Measurements from ENCODE around the gene MET. TPM values are rescaled to one million over a fixed set of nuclear protein-coding genes. Genes with fewer than 3 reads are reported as not detected.

The MET gene
- total RNA-seq, 1 donor from 2014 or later: 7.0 TPM

DNA sequence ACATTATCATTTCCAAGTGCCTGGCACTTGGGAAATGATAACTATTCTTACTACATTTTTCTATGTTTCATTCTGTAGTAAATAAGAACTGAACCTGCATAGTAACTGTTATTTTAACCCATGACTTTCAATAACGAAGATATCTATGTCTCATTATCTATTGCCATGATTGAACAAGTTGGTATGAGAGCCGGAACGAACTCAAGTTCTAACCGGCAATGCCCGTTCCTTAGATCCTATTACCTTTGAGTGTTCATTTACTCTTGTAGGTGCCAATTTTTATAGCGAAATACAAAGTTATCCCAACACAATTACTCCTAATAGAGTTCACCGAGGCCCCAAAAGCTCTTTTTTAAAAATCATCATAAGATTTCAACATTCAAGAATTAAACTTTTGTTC is 885 bp upstream of the MET start:
- peak overlapping the region; percentile 60 for H3K4me3 ChIP-seq
- H3K4me2 ChIP-seq: peak overlapping the region; percentile 96
- H3K27me3 ChIP-seq: peaks cover 45% of the 10 kb centered on the region

DNA sequence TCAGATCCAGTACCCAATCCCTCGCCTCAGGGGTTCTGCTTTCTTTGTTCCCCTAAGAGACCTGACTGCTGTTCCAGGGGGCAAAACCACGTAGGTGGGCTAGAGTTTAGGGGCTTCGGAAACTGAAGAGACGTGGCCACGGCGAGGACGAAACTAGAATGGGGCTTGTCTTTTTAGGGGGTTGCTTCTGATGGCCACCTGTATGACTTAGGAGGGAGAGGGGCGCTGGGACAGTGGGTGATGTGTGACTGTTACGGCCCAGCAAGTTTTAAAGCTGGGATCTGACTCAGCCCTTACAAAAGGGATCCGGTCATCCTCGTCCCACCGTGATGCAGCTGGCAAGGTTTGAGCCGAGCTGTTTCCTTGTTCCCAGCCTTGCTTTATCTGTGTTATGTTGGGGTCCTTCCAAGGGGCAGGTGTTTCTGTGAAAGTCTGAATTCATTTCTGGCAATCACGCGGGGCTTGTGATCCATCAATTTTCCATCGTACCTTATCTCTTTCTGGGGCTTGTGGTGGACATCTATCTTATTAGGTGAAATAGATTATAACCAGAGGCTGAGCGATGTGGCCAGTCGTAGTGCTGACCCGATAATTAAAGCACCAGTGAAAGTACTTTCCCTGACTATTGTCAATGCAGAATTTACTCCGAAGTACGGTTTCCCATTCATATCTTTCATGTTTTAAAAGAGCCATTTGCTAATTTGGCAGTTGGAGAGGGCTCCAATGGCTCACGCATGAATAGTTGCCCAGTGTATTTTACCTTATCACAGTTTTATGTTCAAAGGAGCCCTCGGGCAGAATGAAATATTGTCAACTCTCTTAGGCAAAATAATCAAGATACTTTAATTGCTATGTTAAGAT is 830 bp downstream of the MET start:
- H3K27me3 ChIP-seq: peaks cover 45% of the 10 kb centered on the region
- H3K4me1 ChIP-seq: peaks cover 6% of the 10 kb centered on the region
- peak overlapping the region; percentile 92 for H2AFZ ChIP-seq (replicated peaks)
- no peaks in the 10 kb centered on the region for H3K79me2 ChIP-seq (ENCODE audit: low read depth)
- Mint-ChIP-seq H3K27ac (no peak overlapping the region), H3K9me3 (no peaks in the 10 kb centered on the region), H3K27me3 (ENCODE audit: insufficient read depth, low read depth) (peaks cover 23% of the 10 kb centered on the region), H3K4me3 (peak overlapping the region; percentile 86), H3K4me1 (peaks cover 13% of the 10 kb centered on the region), H3K36me3 (no peaks in the 10 kb centered on the region)
- no peaks in the 10 kb centered on the region for H3K9me3 ChIP-seq (ENCODE audit: low read depth)
- no peaks in the 10 kb centered on the region for H4K20me1 ChIP-seq (ENCODE audit: low read depth)
- peak overlapping the region; percentile 60 for H3K4me3 ChIP-seq
- H3K36me3 ChIP-seq: no peaks in the 10 kb centered on the region
- no peak overlapping the region for H3K9ac ChIP-seq
- H3K4me2 ChIP-seq: peak overlapping the region; percentile 96
- TF ChIP-seq EZH2phosphoT487 (IDR thresholded peaks at IDR 0.05): no peak
- no peak overlapping the region for H3K27ac ChIP-seq
- H3F3A ChIP-seq (ENCODE audit: low read depth): no peaks in the 10 kb centered on the region
- DNase-seq (ENCODE audit: low spot score): peak; percentile 42

More for the DNA sequence above, 885 bp upstream of the MET start:
- TF ChIP-seq, protein P1, sequence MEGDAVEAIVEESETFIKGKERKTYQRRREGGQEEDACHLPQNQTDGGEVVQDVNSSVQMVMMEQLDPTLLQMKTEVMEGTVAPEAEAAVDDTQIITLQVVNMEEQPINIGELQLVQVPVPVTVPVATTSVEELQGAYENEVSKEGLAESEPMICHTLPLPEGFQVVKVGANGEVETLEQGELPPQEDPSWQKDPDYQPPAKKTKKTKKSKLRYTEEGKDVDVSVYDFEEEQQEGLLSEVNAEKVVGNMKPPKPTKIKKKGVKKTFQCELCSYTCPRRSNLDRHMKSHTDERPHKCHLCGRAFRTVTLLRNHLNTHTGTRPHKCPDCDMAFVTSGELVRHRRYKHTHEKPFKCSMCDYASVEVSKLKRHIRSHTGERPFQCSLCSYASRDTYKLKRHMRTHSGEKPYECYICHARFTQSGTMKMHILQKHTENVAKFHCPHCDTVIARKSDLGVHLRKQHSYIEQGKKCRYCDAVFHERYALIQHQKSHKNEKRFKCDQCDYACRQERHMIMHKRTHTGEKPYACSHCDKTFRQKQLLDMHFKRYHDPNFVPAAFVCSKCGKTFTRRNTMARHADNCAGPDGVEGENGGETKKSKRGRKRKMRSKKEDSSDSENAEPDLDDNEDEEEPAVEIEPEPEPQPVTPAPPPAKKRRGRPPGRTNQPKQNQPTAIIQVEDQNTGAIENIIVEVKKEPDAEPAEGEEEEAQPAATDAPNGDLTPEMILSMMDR (IDR thresholded peaks at IDR 0.05): no peak
- no peak for TF ChIP-seq EZH2 (IDR thresholded peaks at IDR 0.05)
- TF ChIP-seq EZH2phosphoT487 (IDR thresholded peaks at IDR 0.05): no peak
- no peak overlapping the region for H2AFZ ChIP-seq (replicated peaks)
- Mint-ChIP-seq H3K36me3 (no peaks in the 10 kb centered on the region), H3K9me3 (no peaks in the 10 kb centered on the region), H3K27ac (no peak overlapping the region), H3K27me3 (ENCODE audit: insufficient read depth, low read depth) (peaks cover 21% of the 10 kb centered on the region), H3K4me1 (peaks cover 13% of the 10 kb centered on the region), H3K4me3 (peak overlapping the region; percentile 89)
- no peak overlapping the region for H3K9ac ChIP-seq
- no peaks in the 10 kb centered on the region for H4K20me1 ChIP-seq (ENCODE audit: low read depth)
- H3F3A ChIP-seq (ENCODE audit: low read depth): no peaks in the 10 kb centered on the region
- DNase-seq (ENCODE audit: low spot score): no peak
- H3K9me3 ChIP-seq (ENCODE audit: low read depth): no peaks in the 10 kb centered on the region
- H3K79me2 ChIP-seq (ENCODE audit: low read depth): no peaks in the 10 kb centered on the region
- H3K36me3 ChIP-seq: no peaks in the 10 kb centered on the region
- H3K4me1 ChIP-seq: peaks cover 6% of the 10 kb centered on the region
- no peak overlapping the region for H3K27ac ChIP-seq

DNA sequence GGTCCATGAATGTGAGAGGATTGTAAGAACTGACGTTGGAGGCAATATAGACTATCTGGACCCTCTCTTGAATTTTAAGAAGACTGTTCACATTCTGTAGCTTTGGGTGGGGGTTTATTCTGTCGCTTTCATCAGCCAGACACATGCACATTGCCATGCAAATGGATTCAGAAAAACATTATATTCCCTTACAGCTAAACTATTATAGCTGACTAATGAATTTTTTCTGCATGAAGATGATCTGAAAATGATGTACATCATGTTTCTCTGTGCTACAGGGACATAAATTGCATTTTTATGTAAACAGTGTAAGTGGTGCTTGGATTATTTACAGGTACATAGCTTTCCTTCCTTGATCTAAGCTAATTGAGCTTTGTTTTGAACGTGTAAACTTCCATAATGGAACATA is 1.5 kb downstream of the MET start:
- Mint-ChIP-seq H3K36me3 (no peaks in the 10 kb centered on the region), H3K4me3 (peak overlapping the region; percentile 86), H3K4me1 (peaks cover 13% of the 10 kb centered on the region), H3K9me3 (no peaks in the 10 kb centered on the region), H3K27me3 (ENCODE audit: insufficient read depth, low read depth) (peaks cover 23% of the 10 kb centered on the region), H3K27ac (no peak overlapping the region)
- Histone ChIP-seq H3K4me3 (peak overlapping the region; percentile 60), H3K27ac (no peak overlapping the region), H3F3A (ENCODE audit: low read depth) (no peaks in the 10 kb centered on the region), H3K79me2 (ENCODE audit: low read depth) (no peaks in the 10 kb centered on the region), H3K4me2 (no peak overlapping the region), H3K4me1 (peaks cover 6% of the 10 kb centered on the region), H3K9me3 (ENCODE audit: low read depth) (no peaks in the 10 kb centered on the region), H3K9ac (no peak overlapping the region), H2AFZ (replicated peaks) (no peak overlapping the region), H3K36me3 (no peaks in the 10 kb centered on the region), H4K20me1 (ENCODE audit: low read depth) (no peaks in the 10 kb centered on the region), H3K27me3 (peaks cover 45% of the 10 kb centered on the region)
- no peak for DNase-seq (ENCODE audit: low spot score)
- TF ChIP-seq, protein P1 (IDR thresholded peaks at IDR 0.05): no peak
- TF ChIP-seq EZH2phosphoT487 (IDR thresholded peaks at IDR 0.05) (no peak), EZH2 (IDR thresholded peaks at IDR 0.05) (no peak)
